H9 (cell line): ENCODE data around the gene ITPR1. TPM values are rescaled to one million over a fixed set of nuclear protein-coding genes. Genes with fewer than 3 reads are reported as not detected.

Experiments used
- DNase-seq: peaks from one replicate; pipeline ENCODE4 v3.0.0-alpha.2; 2017
- H2AFZ ChIP-seq: one replicate; pipeline ENCODE4 v1.6.1; 2013; ENCODE audit warnings: mild to moderate bottlenecking, low read length, control low read depth, moderate library complexity
- H2AK5ac ChIP-seq: 2 replicates; pipeline ENCODE4 v1.6.1; 2013; ENCODE audit warnings: low read length, control low read depth, mixed read lengths; ENCODE audit not compliant: insufficient read length
- H2BK120ac ChIP-seq: one replicate; pipeline ENCODE4 v1.6.1; 2013; ENCODE audit warnings: low read depth, mild to moderate bottlenecking, low read length, control low read depth, inconsistent platforms; ENCODE audit not compliant: poor library complexity, severe bottlenecking
- H2BK12ac ChIP-seq: 2 replicates; pipeline ENCODE4 v1.6.1; 2013; ENCODE audit warnings: low read length, control low read depth, mixed read lengths, low read depth; ENCODE audit not compliant: insufficient read length
- H2BK15ac ChIP-seq: 2 replicates; pipeline ENCODE4 v1.6.1; 2013; ENCODE audit warnings: low read depth, low read length, control low read depth
- H2BK20ac ChIP-seq: one replicate; pipeline ENCODE4 v1.6.1; 2013; ENCODE audit warnings: low read depth, mild to moderate bottlenecking, low read length, control low read depth, inconsistent platforms; ENCODE audit not compliant: poor library complexity, severe bottlenecking
- H2BK5ac ChIP-seq: 2 replicates; pipeline ENCODE4 v1.6.1; 2013; ENCODE audit warnings: low read length, control low read depth, mixed read lengths; ENCODE audit not compliant: insufficient read length
- H3K14ac ChIP-seq: 2 replicates; pipeline ENCODE4 v1.6.1; 2013; ENCODE audit warnings: low read length, control low read depth; ENCODE audit not compliant: insufficient read depth
- H3K18ac ChIP-seq: 2 replicates; pipeline ENCODE4 v1.6.1; 2013; ENCODE audit warnings: low read depth, mild to moderate bottlenecking, mixed read lengths, low read length, control low read depth; ENCODE audit not compliant: insufficient read length
- H3K23ac ChIP-seq: 2 replicates; pipeline ENCODE4 v1.6.1; 2013; ENCODE audit warnings: low read length, control low read depth, mixed read lengths, low read depth; ENCODE audit not compliant: insufficient read length
- H3K23me2 ChIP-seq: 2 replicates; pipeline ENCODE4 v1.6.1; 2013; ENCODE audit warnings: low read depth, mild to moderate bottlenecking, mixed read lengths, low read length, control low read depth; ENCODE audit not compliant: insufficient read length, poor library complexity, severe bottlenecking
- H3K27ac ChIP-seq: 2 replicates; pipeline ENCODE4 v1.5.1; 2013; ENCODE audit warnings: low read length, control low read depth, mixed read lengths, low read depth; ENCODE audit not compliant: insufficient read length
- H3K27me3 ChIP-seq: 2 replicates; pipeline ENCODE4 v1.6.1; 2013; ENCODE audit warnings: low read length, control low read depth, inconsistent platforms; ENCODE audit not compliant: insufficient read depth
- H3K4ac ChIP-seq: 2 replicates; pipeline ENCODE4 v1.6.1; 2013; ENCODE audit warnings: low read depth, mild to moderate bottlenecking, control low read depth, inconsistent platforms, low read length, moderate library complexity
- H3K4me1 ChIP-seq: 2 replicates; pipeline ENCODE4 v1.6.1; 2013; ENCODE audit warnings: low read length, control low read depth, inconsistent platforms; ENCODE audit not compliant: insufficient read depth
- H3K4me2 ChIP-seq: 2 replicates; pipeline ENCODE4 v1.6.1; 2013; ENCODE audit warnings: low read length, control low read depth, mixed read lengths; ENCODE audit not compliant: insufficient read length, insufficient read depth
- H3K56ac ChIP-seq: 2 replicates; pipeline ENCODE4 v1.6.1; 2013; ENCODE audit warnings: low read depth, mild to moderate bottlenecking, mixed read lengths, low read length, control low read depth; ENCODE audit not compliant: insufficient read length
- H3K79me1 ChIP-seq: 2 replicates; pipeline ENCODE4 v1.6.1; 2013; ENCODE audit warnings: low read depth, mild to moderate bottlenecking, moderate library complexity, low read length, control low read depth, inconsistent platforms; ENCODE audit not compliant: insufficient read depth, poor library complexity, severe bottlenecking
- H3K79me2 ChIP-seq: 2 replicates; pipeline ENCODE4 v1.6.1; 2013; ENCODE audit warnings: low read length, control low read depth, inconsistent platforms; ENCODE audit not compliant: insufficient read depth
- H3K9ac ChIP-seq: 2 replicates; pipeline ENCODE4 v1.6.1; 2013; ENCODE audit warnings: low read length, control low read depth, mixed read lengths; ENCODE audit not compliant: insufficient read length; ENCODE audit errors: extremely low read depth
- H3K9me3 ChIP-seq: one replicate; pipeline ENCODE4 v1.6.1; 2013; ENCODE audit warnings: low read depth, low read length, inconsistent platforms; ENCODE audit not compliant: control insufficient read depth
- H3T11ph ChIP-seq: one replicate; pipeline ENCODE4 v1.6.1; 2013; ENCODE audit warnings: mild to moderate bottlenecking, low read length, control low read depth, inconsistent platforms
- H4K20me1 ChIP-seq: one replicate; pipeline ENCODE4 v1.6.1; 2013; ENCODE audit not compliant: control insufficient read depth, insufficient read length, insufficient read depth
- H4K5ac ChIP-seq: 2 replicates; pipeline ENCODE4 v1.6.1; 2013; ENCODE audit warnings: low read depth, mild to moderate bottlenecking, mixed read lengths, low read length, control low read depth; ENCODE audit not compliant: insufficient read length
- H4K8ac ChIP-seq: replicated peaks from 2 replicates; pipeline ENCODE4 v1.6.1; 2013; ENCODE audit warnings: low read length, control low read depth, mixed read lengths, low read depth; ENCODE audit not compliant: insufficient read length
- H4K91ac ChIP-seq: 2 replicates; pipeline ENCODE4 v1.6.1; 2013; ENCODE audit warnings: low read depth, mild to moderate bottlenecking, moderate library complexity, mixed read lengths, low read length, control low read depth; ENCODE audit not compliant: insufficient read length
- H3K27ac Mint-ChIP-seq, 3 experiments: 2 replicates in 2 of 3; 3 replicates in 1 of 3; pipeline ENCODE4 v1.8.0; 2020 to 2021; ENCODE audit warnings: mixed read lengths in 3 of 3, mild to moderate bottlenecking in 1 of 3, moderate library complexity in 1 of 3
- H3K27me3 Mint-ChIP-seq: 2 replicates; pipeline ENCODE4 v1.8.0; 2021; ENCODE audit warnings: low read depth, mild to moderate bottlenecking, moderate library complexity, mixed read lengths
- H3K36me3 Mint-ChIP-seq, 3 experiments: 2 replicates in 2 of 3; 3 replicates in 1 of 3; pipeline ENCODE4 v1.8.0; 2020 to 2021; ENCODE audit warnings: low read depth in 3 of 3, mixed read lengths in 3 of 3; ENCODE audit not compliant: insufficient read depth in 1 of 3
- H3K4me1 Mint-ChIP-seq, 2 experiments: 2 replicates each; pipeline ENCODE4 v1.8.0; 2020; ENCODE audit warnings: mixed read lengths in 2 of 2
- H3K4me3 Mint-ChIP-seq, 2 experiments: 2 replicates in 1 of 2; 3 replicates in 1 of 2; pipeline ENCODE4 v1.8.0; 2020 to 2021; ENCODE audit warnings: mild to moderate bottlenecking in 2 of 2, mixed read lengths in 2 of 2, moderate library complexity in 1 of 2
- H3K9me3 Mint-ChIP-seq, 2 experiments: 2 replicates in 1 of 2; 3 replicates in 1 of 2; pipeline ENCODE4 v1.8.0; 2020; ENCODE audit warnings: mild to moderate bottlenecking in 2 of 2, mixed read lengths in 2 of 2, moderate library complexity in 1 of 2
- CTCF ChIP-seq: fragments of 200-600 bp; sonication (generic); conservative IDR thresholded peaks from 3 replicates; pipeline ENCODE4 v1.8.0; 2021; ENCODE audit warnings: antibody characterized with exemption, mild to moderate bottlenecking
- WGBS: extraction: QIAGEN DNeasy Blood & Tissue Kit; methylation state at CpG from one replicate; pipeline ENCODE4 v1.1.7; 2013; ENCODE audit warnings: missing lambda C conversion rate, low lambda C conversion rate, mixed read lengths; ENCODE audit not compliant: insufficient read length; ENCODE audit errors: extremely low coverage; 5-methylcytosine and 5-hydroxymethylcytosine counted together
- total RNA-seq: library from RNA; stranded (reverse); gene quantifications from 2 replicates; pipeline ENCODE4 v1.2.1, GENCODE V29; 2021

ITPR1 gene
- total RNA-seq, 1 experiment from 2014 or later: 4.2 TPM

GRCh38 chr3:4758249-4758860 is 265.2 kb downstream of the ITPR1 start:
- no peak overlapping the region for H2BK12ac ChIP-seq
- H3K18ac ChIP-seq: no peak overlapping the region
- no peak overlapping the region for H3K4ac ChIP-seq
- H2AK5ac ChIP-seq: no peak overlapping the region
- no peak overlapping the region for H3K27ac ChIP-seq
- H3K9ac ChIP-seq: no peak overlapping the region
- no peaks in the 10 kb centered on the region for H3K27me3 ChIP-seq
- DNase-seq: no peak
- no peak overlapping the region for H4K8ac ChIP-seq
- H3K4me2 ChIP-seq: no peak overlapping the region
- WGBS: no CpG with 5 or more reads among the region's 9 CpGs
- H2BK120ac ChIP-seq: no peak overlapping the region
- H4K20me1 ChIP-seq: no peaks in the 10 kb centered on the region
- H3K79me2 ChIP-seq: no peaks in the 10 kb centered on the region
- no peak overlapping the region for H3K27ac Mint-ChIP-seq
- H3K36me3 Mint-ChIP-seq: peaks cover 0 to 4% (median 0%) of the 10 kb centered on the region in 3 experiments; a peak in 2 of 7 replicates
- H3K4me1 ChIP-seq: no peaks in the 10 kb centered on the region
- H2BK5ac ChIP-seq: no peak overlapping the region
- H4K91ac ChIP-seq: no peak overlapping the region
- H3T11ph ChIP-seq: no peak overlapping the region
- H3K23ac ChIP-seq: no peak overlapping the region
- no peak overlapping the region for H2AFZ ChIP-seq
- no peak overlapping the region for H2BK15ac ChIP-seq
- peaks cover 3 to 5% of the 10 kb centered on the region in 2 experiments; a peak in 4 of 5 replicates for H3K9me3 Mint-ChIP-seq
- H3K4me1 Mint-ChIP-seq: 0 out of 4 replicates have a peak, but pooled peaks cover 0 to 3% of the 10 kb centered on the region in 2 experiments
- H3K56ac ChIP-seq: no peak overlapping the region
- no peaks in the 10 kb centered on the region for H3K23me2 ChIP-seq
- no peak overlapping the region for H3K14ac ChIP-seq
- H2BK20ac ChIP-seq: no peak overlapping the region
- peaks cover 2% of the 10 kb centered on the region; the same call in 1 of the 2 replicates for H3K27me3 Mint-ChIP-seq
- no peak overlapping the region for H3K4me3 Mint-ChIP-seq
- no peaks in the 10 kb centered on the region for H3K79me1 ChIP-seq
- H3K9me3 ChIP-seq: no peaks in the 10 kb centered on the region
- no peak overlapping the region for H4K5ac ChIP-seq
- no peak for TF ChIP-seq CTCF
